HepG2 (cell line): ENCODE data around the gene KMT2D. TPM values are rescaled to one million over a fixed set of nuclear protein-coding genes. Genes with fewer than 3 reads are reported as not detected.

Source experiments
- CREB1 ChIP-seq, 2 experiments: fragments of 450-650 bp in 1 of 2; IDR thresholded peaks; 2 replicates each; pipeline ENCODE4 v1.6.1; 2016 to 2017; ENCODE audit warnings: control low read depth in 1 of 2, mild to moderate bottlenecking in 1 of 2, missing compliant biosample characterization in 1 of 2, missing genetic modification characterization in 1 of 2
- EEA1 ChIP-seq: sonication (generic); formaldehyde crosslinking; IDR thresholded peaks from 2 replicates; pipeline ENCODE4 v1.5.1; 2020; ENCODE audit warnings: mild to moderate bottlenecking, missing genetic modification reagents, borderline replicate concordance
- ELF1 ChIP-seq: sonication (generic); formaldehyde crosslinking; IDR thresholded peaks from 2 replicates; pipeline ENCODE4 v1.4.0; 2020; ENCODE audit warnings: missing genetic modification reagents
- HIVEP1 ChIP-seq: sonication (generic); formaldehyde crosslinking; IDR thresholded peaks from 2 replicates; pipeline ENCODE4 v1.4.0; 2020; ENCODE audit warnings: mild to moderate bottlenecking, missing genetic modification reagents
- ISX ChIP-seq: sonication (generic); formaldehyde crosslinking; conservative IDR thresholded peaks from 2 replicates; pipeline ENCODE4 v1.5.0; 2020; ENCODE audit warnings: missing genetic modification reagents
- MAF1 ChIP-seq: sonication (generic); formaldehyde crosslinking; IDR thresholded peaks from 2 replicates; pipeline ENCODE4 v1.5.0; 2020; ENCODE audit warnings: missing genetic modification reagents, borderline replicate concordance
- ZFX ChIP-seq: sonication (generic); formaldehyde crosslinking; IDR thresholded peaks from 2 replicates; pipeline ENCODE4 v1.4.0; 2020; ENCODE audit warnings: mild to moderate bottlenecking, low read depth, missing genetic modification reagents, moderate library complexity
- ZNF143 ChIP-seq: sonication (generic); formaldehyde crosslinking; IDR thresholded peaks from 2 replicates; pipeline ENCODE4 v1.4.0; 2020; ENCODE audit warnings: missing genetic modification reagents
- ZNF160 ChIP-seq: sonication (generic); formaldehyde crosslinking; IDR thresholded peaks from 2 replicates; pipeline ENCODE4 v1.8.0; 2022; ENCODE audit warnings: mild to moderate bottlenecking, inconsistent platforms, missing genetic modification reagents
- ZNF17 ChIP-seq: sonication (generic); formaldehyde crosslinking; IDR thresholded peaks from 2 replicates; pipeline ENCODE4 v1.5.0; 2020; ENCODE audit warnings: mild to moderate bottlenecking, missing genetic modification reagents
- ZNF256 ChIP-seq: sonication (generic); formaldehyde crosslinking; conservative IDR thresholded peaks from 2 replicates; pipeline ENCODE4 v1.4.0; 2020; ENCODE audit warnings: missing genetic modification reagents
- ZNF260 ChIP-seq: sonication (generic); formaldehyde crosslinking; IDR thresholded peaks from 2 replicates; pipeline ENCODE4 v1.4.0; 2020; ENCODE audit warnings: missing genetic modification reagents, low read depth, mild to moderate bottlenecking, borderline replicate concordance
- ZNF282 ChIP-seq: fragments of 450-650 bp; IDR thresholded peaks from 2 replicates; pipeline ENCODE4 v1.6.1; 2018; ENCODE audit not compliant: partially characterized antibody
- ZNF33A ChIP-seq: sonication (generic); formaldehyde crosslinking; IDR thresholded peaks from 2 replicates; pipeline ENCODE4 v1.5.1; 2020; ENCODE audit warnings: missing genetic modification reagents, mild to moderate bottlenecking, moderate library complexity, borderline replicate concordance
- ZSCAN12 ChIP-seq: sonication (generic); formaldehyde crosslinking; IDR thresholded peaks from 2 replicates; pipeline ENCODE4 v1.9.0; 2021; ENCODE audit warnings: mild to moderate bottlenecking, missing genetic modification reagents
- polyA plus RNA-seq, 8 experiments: library from polyadenylated mRNA; depleted of rRNA in 3 of 8; stranded (reverse) in 7 of 8; unstranded in 1 of 8; fragments of >200 nt; fragmentation: Illumina TruSeq in 4 of 8; extraction: Trizol in 4 of 8; gene quantifications; 2 replicates each; pipeline versions ENCODE4 v1.2.1 to v1.2.3, GENCODE V29; 2011 to 2016; ENCODE audit warnings: low read depth in 4 of 8, missing spikeins in 1 of 8, mixed read lengths in 1 of 8; ENCODE audit not compliant: insufficient read depth in 1 of 8
- total RNA-seq, 5 experiments: library from RNA; depleted of rRNA; stranded (reverse); fragments of >200 nt; fragmentation: Illumina TruSeq; extraction: Trizol; gene quantifications; 2 replicates each; pipeline ENCODE4 v1.2.3, GENCODE V29; 2016; ENCODE audit warnings: low read depth in 1 of 5
- TF ChIP-seq, protein P1 (sequence below): sonication (generic); formaldehyde crosslinking; conservative IDR thresholded peaks from 2 replicates; pipeline ENCODE4 v1.4.0; 2020; ENCODE audit warnings: missing genetic modification reagents
- TF ChIP-seq, protein P2 (sequence below): sonication (generic); formaldehyde crosslinking; IDR thresholded peaks from 2 replicates; pipeline ENCODE4 v1.4.0; 2020; ENCODE audit warnings: missing genetic modification reagents
- TF ChIP-seq, protein P3 (sequence below): sonication (generic); formaldehyde crosslinking; conservative IDR thresholded peaks from 2 replicates; pipeline ENCODE4 v1.5.0; 2020; ENCODE audit warnings: missing genetic modification reagents
- TF ChIP-seq, protein P4 (sequence below): sonication (generic); formaldehyde crosslinking; IDR thresholded peaks from 2 replicates; pipeline ENCODE4 v1.8.1; 2022; ENCODE audit warnings: low read depth, mild to moderate bottlenecking, missing genetic modification reagents

KMT2D gene
- total and polyA plus RNA-seq, 2 of the 13 experiments (the other 11 are each of a cell fraction or from before 2014, with no cell fraction given): 8.1 to 10.4 TPM

DNA sequence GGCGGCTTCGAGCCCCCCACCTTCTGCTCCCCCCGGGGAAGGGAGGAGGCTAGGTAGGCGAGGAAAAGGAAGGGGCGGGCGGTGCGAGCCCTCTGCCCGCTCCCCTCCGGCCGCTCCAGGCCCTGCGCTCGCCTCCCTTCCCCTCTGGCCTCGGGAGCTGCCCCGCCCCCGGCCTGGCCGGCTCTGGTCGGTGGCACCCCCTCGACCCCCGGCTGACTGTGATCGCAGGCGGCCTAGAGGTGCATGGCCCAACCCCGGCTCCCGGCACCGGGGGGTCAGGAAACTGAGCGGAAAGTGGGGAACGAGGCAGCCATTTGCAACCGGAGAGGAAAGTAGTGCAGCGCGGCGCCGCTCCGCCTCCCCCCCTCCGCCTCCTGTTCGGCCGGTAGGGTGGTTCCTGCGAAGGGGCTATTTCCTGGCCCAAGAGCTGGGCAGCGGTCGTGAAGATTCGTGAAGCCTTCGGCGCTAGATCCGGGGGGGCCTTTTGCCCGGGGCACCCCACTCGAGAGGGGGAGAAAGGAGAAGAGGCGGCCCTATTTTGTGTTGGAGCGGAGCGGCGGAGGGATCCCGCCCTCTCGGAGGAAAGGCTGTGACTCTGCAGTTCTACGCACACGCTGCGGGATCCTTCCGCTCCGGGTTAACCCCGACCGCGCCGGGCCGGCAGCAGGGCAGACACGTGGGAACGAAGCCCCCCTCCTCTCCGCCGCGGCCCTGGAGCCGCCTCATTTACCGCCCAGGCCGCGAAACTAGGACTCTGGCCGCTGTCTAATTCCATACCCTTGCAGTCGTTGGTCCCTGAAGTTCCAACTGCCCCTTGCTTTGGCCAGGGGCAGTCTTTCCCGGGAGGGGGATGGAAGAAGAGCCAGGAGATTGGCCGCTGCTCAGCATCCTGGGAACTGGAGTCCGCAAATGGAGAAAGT is at the start of gene KMT2D (continued):
- TF ChIP-seq, protein P1, sequence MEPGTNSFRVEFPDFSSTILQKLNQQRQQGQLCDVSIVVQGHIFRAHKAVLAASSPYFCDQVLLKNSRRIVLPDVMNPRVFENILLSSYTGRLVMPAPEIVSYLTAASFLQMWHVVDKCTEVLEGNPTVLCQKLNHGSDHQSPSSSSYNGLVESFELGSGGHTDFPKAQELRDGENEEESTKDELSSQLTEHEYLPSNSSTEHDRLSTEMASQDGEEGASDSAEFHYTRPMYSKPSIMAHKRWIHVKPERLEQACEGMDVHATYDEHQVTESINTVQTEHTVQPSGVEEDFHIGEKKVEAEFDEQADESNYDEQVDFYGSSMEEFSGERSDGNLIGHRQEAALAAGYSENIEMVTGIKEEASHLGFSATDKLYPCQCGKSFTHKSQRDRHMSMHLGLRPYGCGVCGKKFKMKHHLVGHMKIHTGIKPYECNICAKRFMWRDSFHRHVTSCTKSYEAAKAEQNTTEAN (CRISPR knock-in tag): no peak
- TF ChIP-seq ELF1 (CRISPR knock-in tag) (peak; percentile 74), ZNF256 (CRISPR knock-in tag) (no peak), ZNF160 (no peak), EEA1 (CRISPR knock-in tag) (0 out of 2 replicates have a peak, but pooled peaks have one; percentile 64), ZNF143 (peak; percentile 88), ZNF282 (no peak), ZSCAN12 (CRISPR knock-in tag) (no peak), ISX (CRISPR knock-in tag) (no peak), ZFX (CRISPR knock-in tag) (peak; percentile 90), ZNF33A (CRISPR knock-in tag) (no peak; the same call in 1 of the 2 replicates), MAF1 (CRISPR knock-in tag) (no peak), HIVEP1 (peak; percentile 71), CREB1 (IDR thresholded peaks at IDR 0.05) (peak; percentile 89), CREB1 (CRISPR knock-in tag; IDR thresholded peaks at IDR 0.05) (peak; percentile 94), ZNF17 (0 out of 2 replicates have a peak, but pooled peaks have one; percentile 79), ZNF260 (no peak)
- TF ChIP-seq, protein P2, sequence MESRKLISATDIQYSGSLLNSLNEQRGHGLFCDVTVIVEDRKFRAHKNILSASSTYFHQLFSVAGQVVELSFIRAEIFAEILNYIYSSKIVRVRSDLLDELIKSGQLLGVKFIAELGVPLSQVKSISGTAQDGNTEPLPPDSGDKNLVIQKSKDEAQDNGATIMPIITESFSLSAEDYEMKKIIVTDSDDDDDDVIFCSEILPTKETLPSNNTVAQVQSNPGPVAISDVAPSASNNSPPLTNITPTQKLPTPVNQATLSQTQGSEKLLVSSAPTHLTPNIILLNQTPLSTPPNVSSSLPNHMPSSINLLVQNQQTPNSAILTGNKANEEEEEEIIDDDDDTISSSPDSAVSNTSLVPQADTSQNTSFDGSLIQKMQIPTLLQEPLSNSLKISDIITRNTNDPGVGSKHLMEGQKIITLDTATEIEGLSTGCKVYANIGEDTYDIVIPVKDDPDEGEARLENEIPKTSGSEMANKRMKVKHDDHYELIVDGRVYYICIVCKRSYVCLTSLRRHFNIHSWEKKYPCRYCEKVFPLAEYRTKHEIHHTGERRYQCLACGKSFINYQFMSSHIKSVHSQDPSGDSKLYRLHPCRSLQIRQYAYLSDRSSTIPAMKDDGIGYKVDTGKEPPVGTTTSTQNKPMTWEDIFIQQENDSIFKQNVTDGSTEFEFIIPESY (CRISPR knock-in tag): peak; percentile 58; the same call in 1 of the 2 replicates
- TF ChIP-seq, protein P3, sequence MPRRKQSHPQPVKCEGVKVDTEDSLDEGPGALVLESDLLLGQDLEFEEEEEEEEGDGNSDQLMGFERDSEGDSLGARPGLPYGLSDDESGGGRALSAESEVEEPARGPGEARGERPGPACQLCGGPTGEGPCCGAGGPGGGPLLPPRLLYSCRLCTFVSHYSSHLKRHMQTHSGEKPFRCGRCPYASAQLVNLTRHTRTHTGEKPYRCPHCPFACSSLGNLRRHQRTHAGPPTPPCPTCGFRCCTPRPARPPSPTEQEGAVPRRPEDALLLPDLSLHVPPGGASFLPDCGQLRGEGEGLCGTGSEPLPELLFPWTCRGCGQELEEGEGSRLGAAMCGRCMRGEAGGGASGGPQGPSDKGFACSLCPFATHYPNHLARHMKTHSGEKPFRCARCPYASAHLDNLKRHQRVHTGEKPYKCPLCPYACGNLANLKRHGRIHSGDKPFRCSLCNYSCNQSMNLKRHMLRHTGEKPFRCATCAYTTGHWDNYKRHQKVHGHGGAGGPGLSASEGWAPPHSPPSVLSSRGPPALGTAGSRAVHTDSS: no peak
- TF ChIP-seq, protein P4, sequence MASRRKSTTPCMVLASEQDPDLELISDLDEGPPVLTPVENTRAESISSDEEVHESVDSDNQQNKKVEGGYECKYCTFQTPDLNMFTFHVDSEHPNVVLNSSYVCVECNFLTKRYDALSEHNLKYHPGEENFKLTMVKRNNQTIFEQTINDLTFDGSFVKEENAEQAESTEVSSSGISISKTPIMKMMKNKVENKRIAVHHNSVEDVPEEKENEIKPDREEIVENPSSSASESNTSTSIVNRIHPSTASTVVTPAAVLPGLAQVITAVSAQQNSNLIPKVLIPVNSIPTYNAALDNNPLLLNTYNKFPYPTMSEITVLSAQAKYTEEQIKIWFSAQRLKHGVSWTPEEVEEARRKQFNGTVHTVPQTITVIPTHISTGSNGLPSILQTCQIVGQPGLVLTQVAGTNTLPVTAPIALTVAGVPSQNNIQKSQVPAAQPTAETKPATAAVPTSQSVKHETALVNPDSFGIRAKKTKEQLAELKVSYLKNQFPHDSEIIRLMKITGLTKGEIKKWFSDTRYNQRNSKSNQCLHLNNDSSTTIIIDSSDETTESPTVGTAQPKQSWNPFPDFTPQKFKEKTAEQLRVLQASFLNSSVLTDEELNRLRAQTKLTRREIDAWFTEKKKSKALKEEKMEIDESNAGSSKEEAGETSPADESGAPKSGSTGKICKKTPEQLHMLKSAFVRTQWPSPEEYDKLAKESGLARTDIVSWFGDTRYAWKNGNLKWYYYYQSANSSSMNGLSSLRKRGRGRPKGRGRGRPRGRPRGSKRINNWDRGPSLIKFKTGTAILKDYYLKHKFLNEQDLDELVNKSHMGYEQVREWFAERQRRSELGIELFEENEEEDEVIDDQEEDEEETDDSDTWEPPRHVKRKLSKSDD (CRISPR knock-in tag): peak; percentile 85; the same call in 1 of the 2 replicates
